Measurements from ENCODE around the gene C1QTNF6. TPM values are rescaled to one million over a fixed set of nuclear protein-coding genes. Genes with fewer than 3 reads are reported as not detected.

Gene C1QTNF6
- total and polyA plus RNA-seq, 2 donors (not counting 3 experiments of a cell fraction or from before 2014, with no cell fraction given): 20.2 to 27.6 TPM

DNA sequence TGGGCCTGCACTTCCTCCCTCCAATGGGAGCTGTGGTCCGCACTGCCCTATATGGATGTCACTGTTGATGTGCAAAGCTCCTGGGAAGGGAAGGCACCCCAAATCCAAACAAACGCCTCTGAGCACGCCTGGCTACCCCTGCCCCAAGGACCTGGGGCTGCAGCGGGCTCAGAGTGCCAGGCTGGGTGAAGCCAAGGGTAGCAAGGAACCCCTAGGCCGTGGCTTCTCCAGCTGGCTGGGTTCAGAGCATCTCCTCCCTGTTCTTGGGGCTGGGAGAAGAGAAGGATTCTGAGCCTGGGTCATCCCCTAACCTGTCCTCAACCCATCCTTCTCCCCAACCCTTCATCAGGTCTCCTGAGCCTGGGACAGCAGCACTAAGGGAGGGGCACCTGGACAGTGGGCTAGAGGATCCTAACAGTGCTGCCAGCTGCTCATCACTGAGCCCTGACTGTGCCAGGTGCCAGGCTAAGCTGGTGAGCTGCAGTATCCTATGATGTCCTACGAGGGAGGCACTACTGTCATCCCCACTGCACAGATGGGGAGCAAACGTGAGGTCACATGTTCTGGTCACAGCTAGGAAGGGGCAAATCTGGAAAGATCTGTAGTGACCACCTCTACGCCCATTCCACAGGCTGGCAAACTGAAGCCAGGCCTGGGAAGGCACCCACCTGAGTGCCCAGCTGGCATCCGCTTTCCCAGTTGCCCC is 21.2 kb upstream of the C1QTNF6 start:
- POLR2A ChIA-PET: no interaction called here

More for the DNA sequence above, 21.2 kb upstream of the C1QTNF6 start:
- FAIRE-seq (no peak), DNase-seq (ENCODE audit: low read depth, low spot score) (no peak)
- H4K20me1 ChIP-seq (replicated peaks; ENCODE audit: control insufficient read depth, extremely low read depth, insufficient read depth, low read length): no peaks in the 10 kb centered on the region
- CTCF ChIA-PET: interaction anchor here (0.8 kb wide), 1 partner anchor 10 kb away, joined by 4 read pairs; no protein-coding TSS in a partner anchor
- no TSS peak for BruUV-seq (replicated peaks)
- H3K9me3 ChIP-seq (replicated peaks; ENCODE audit: control insufficient read depth, insufficient read depth, low read length): no peaks in the 10 kb centered on the region
- H3K9me1 ChIP-seq (replicated peaks; ENCODE audit: control insufficient read depth, extremely low read depth, insufficient read depth, low read length): no peaks in the 10 kb centered on the region
- no peak overlapping the region for H2AFZ ChIP-seq (ENCODE audit: low read depth, low read length)
- H3K79me2 ChIP-seq (ENCODE audit: control insufficient read depth, insufficient read depth, low read length): no peaks in the 10 kb centered on the region
- H3K27ac ChIP-seq (ENCODE audit: insufficient read depth, low read depth, low read length): no peak overlapping the region
- no peaks in the 10 kb centered on the region for H3K36me3 ChIP-seq (ENCODE audit: control insufficient read depth in 2 of 2, extremely low read depth in 1 of 2, insufficient read depth in 2 of 2, low read length in 2 of 2)
- H3K4me1 ChIP-seq (ENCODE audit: control insufficient read depth, extremely low read depth, insufficient read depth, low read length): no peaks in the 10 kb centered on the region
- H3K9ac ChIP-seq (replicated peaks; ENCODE audit: extremely low read depth, insufficient read depth, low read length): no peak overlapping the region
- TF ChIP-seq EZH2 (IDR thresholded peaks at IDR 0.05; ENCODE audit: borderline replicate concordance, low read depth, low read length, severe bottlenecking): no peak
- no peak for TF ChIP-seq MYC (IDR thresholded peaks at IDR 0.05; ENCODE audit: low read depth, low read length)
- TF ChIP-seq JUN (IDR thresholded peaks at IDR 0.05; ENCODE audit: borderline replicate concordance, insufficient read depth, insufficient read length, low read depth): no peak
- no peak for TF ChIP-seq FOS (IDR thresholded peaks at IDR 0.05; ENCODE audit: borderline replicate concordance, insufficient read depth, low read length)
- TF ChIP-seq, protein P1, sequence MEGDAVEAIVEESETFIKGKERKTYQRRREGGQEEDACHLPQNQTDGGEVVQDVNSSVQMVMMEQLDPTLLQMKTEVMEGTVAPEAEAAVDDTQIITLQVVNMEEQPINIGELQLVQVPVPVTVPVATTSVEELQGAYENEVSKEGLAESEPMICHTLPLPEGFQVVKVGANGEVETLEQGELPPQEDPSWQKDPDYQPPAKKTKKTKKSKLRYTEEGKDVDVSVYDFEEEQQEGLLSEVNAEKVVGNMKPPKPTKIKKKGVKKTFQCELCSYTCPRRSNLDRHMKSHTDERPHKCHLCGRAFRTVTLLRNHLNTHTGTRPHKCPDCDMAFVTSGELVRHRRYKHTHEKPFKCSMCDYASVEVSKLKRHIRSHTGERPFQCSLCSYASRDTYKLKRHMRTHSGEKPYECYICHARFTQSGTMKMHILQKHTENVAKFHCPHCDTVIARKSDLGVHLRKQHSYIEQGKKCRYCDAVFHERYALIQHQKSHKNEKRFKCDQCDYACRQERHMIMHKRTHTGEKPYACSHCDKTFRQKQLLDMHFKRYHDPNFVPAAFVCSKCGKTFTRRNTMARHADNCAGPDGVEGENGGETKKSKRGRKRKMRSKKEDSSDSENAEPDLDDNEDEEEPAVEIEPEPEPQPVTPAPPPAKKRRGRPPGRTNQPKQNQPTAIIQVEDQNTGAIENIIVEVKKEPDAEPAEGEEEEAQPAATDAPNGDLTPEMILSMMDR (IDR thresholded peaks at IDR 0.05; ENCODE audit: extremely low read depth in 1 of 2, insufficient read depth in 1 of 2, low read depth in 1 of 2, low read length in 2 of 2): no peak
- TF ChIP-seq POLR2A (IDR thresholded peaks at IDR 0.05; ENCODE audit: low read depth, low read length): no peak
- no peak for TF ChIP-seq GATA2 (IDR thresholded peaks at IDR 0.05; ENCODE audit: insufficient read depth, insufficient read length, low read depth, low read length)
- TF ChIP-seq, protein P2, sequence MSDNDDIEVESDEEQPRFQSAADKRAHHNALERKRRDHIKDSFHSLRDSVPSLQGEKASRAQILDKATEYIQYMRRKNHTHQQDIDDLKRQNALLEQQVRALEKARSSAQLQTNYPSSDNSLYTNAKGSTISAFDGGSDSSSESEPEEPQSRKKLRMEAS (IDR thresholded peaks at IDR 0.05; ENCODE audit: insufficient read depth, insufficient read length): no peak
- no peak for TF ChIP-seq POLR2AphosphoS5 (IDR thresholded peaks at IDR 0.05; ENCODE audit: insufficient read depth, low read depth, low read length)
- dilution Hi-C loops (cut with MboI; ENCODE audit: extremely low pct_ligation_motif_present, low sequenced_read_pairs) (no loop called here), intact Hi-C loops (cut with micrococcal nuclease) (no loop called here)
- H3K4me3 ChIP-seq (replicated peaks in 1 of 3; ENCODE audit: insufficient read depth in 1 of 3, low read depth in 1 of 3, low read length in 3 of 3): no peak overlapping the region
- H3K27me3 ChIP-seq (ENCODE audit: control insufficient read depth in 2 of 2, insufficient read depth in 2 of 2, low read length in 2 of 2): peaks cover 0 to 3% of the 10 kb centered on the region in 2 experiments
- H3K4me2 ChIP-seq (ENCODE audit: insufficient read depth, low read length): no peak overlapping the region

Data from endothelial cell of umbilical vein (primary cell).